ENCODE measurements around the gene RENBP.

- TF ChIP-seq CTCF (IDR thresholded peaks at IDR 0.05) (no peak), POLR2A (IDR thresholded peaks at IDR 0.05) (no peak)
Measured at GRCh38 chrX:153993079-153993478, 48.6 kb upstream of the RENBP start.
